Activated naive CD8-positive, alpha-beta T cell (primary cell): Measurements from ENCODE around the gene PDRG1.

Source experiments
- H3K27ac Mint-ChIP-seq: one replicate; pipeline ENCODE4 v1.8.0; 2021; ENCODE audit warnings: mixed read lengths
- H3K27me3 Mint-ChIP-seq: one replicate; pipeline ENCODE4 v1.8.0; 2021; ENCODE audit warnings: mixed read lengths
- H3K36me3 Mint-ChIP-seq: one replicate; pipeline ENCODE4 v1.8.0; 2021; ENCODE audit warnings: mixed read lengths
- H3K4me1 Mint-ChIP-seq: one replicate; pipeline ENCODE4 v1.8.0; 2021; ENCODE audit warnings: low read depth, mixed read lengths
- H3K4me3 Mint-ChIP-seq: one replicate; pipeline ENCODE4 v1.8.0; 2021; ENCODE audit warnings: mild to moderate bottlenecking, mixed read lengths
- H3K9me3 Mint-ChIP-seq: one replicate; pipeline ENCODE4 v1.8.0; 2021; ENCODE audit warnings: low read depth, mixed read lengths

Gene PDRG1

DNA sequence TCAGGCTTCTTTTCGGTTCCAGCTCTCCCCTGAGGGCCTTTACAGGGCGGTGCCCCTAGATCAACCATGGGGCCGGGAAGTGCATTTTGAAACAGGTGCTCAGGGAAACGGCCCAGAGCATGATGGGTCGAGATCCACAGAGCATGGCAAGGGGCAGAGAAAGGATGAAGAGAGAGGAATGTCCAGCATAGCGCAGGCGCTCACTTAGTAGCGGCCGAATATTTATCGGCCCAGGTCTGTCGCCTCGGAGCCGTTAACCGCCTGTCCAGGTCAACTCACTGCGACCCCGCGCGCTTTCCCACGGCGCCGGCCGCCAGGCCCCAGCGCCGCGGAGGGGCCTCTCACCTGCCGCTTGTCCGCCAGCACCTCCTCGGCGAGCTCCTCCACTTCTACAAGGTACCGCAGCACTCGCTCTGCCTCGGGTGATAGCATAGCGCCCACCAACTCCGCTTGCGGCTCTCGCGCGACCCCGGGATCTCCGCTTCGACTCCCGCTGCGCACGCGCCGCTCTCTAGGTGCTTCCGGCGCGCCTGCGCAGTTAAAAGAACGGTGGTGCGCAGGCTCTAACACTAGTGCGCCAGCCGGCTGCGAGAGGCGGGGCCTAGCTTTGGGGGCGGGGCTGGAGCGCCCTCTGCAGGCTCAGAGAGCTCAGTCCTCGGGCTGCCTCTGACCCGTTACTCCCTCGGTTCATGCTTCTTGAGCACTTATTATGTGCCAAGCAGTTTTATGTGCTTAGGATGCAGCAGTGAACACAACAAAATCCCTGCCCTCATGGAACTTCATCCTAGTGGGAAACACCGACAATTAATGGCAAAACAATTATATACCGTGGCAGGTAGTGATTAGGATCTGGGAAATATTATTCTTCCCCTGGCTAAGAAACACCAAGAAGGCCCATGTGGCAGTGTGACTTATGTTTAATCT, at the start of gene PDRG1:
Gene PDRG1 (minus strand): TSS at position 517 of the 924 bp plus-strand sequence. CDS start 85 bp downstream, at position 432.
- Mint-ChIP-seq H3K9me3 (no peaks in the 10 kb centered on the region), H3K4me3 (peak within 1 kb of the TSS; percentile 98), H3K4me1 (peaks cover 31% of the 10 kb centered on the region), H3K27ac (peak within 1 kb of the TSS; percentile 95), H3K27me3 (peaks cover 3% of the 10 kb centered on the region), H3K36me3 (peaks cover 17% of the 10 kb centered on the region)

- Mint-ChIP-seq H3K27me3 (peaks cover 16% of the 10 kb centered on the region), H3K4me1 (no peaks in the 10 kb centered on the region), H3K27ac (no peak overlapping the region), H3K36me3 (no peaks in the 10 kb centered on the region), H3K9me3 (no peaks in the 10 kb centered on the region), H3K4me3 (no peak overlapping the region)
Observed at GRCh38 chr20:31998246-31998645, 46.4 kb upstream of the PDRG1 start.

- peaks cover 19% of the 10 kb centered on the region for H3K27me3 Mint-ChIP-seq
- no peak overlapping the region for H3K4me3 Mint-ChIP-seq
- H3K36me3 Mint-ChIP-seq = no peaks in the 10 kb centered on the region
- no peak overlapping the region for H3K27ac Mint-ChIP-seq
- no peaks in the 10 kb centered on the region for H3K9me3 Mint-ChIP-seq
- H3K4me1 Mint-ChIP-seq = no peaks in the 10 kb centered on the region
Observed at GRCh38 chr20:31996996-31997395, 45.1 kb upstream of the PDRG1 start.

DNA sequence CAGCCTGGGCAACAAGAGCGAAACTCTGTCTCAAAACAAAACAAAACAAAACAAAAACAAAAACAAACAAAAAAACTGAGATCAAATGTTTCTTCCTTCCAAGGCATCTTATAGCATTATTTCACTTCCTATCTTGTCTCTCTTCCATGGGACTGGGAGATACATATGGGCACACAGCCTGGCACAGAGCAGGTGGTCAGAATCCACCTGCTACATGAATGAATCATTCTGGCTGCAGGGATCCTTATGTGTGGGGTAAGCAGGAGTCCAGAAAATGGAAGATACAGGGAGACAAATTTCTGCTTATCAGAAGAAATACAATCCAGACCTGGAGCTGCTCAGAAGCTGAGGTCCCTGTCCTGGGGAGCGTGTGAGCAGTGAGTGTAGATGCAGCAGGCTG, 40.2 kb upstream of the PDRG1 start:
- H3K27me3 Mint-ChIP-seq = peaks cover 19% of the 10 kb centered on the region
- no peak overlapping the region for H3K4me3 Mint-ChIP-seq
- no peaks in the 10 kb centered on the region for H3K4me1 Mint-ChIP-seq
- H3K36me3 Mint-ChIP-seq = no peaks in the 10 kb centered on the region
- H3K9me3 Mint-ChIP-seq = no peaks in the 10 kb centered on the region
- H3K27ac Mint-ChIP-seq = no peak overlapping the region

- Mint-ChIP-seq H3K4me1 (no peaks in the 10 kb centered on the region), H3K9me3 (no peaks in the 10 kb centered on the region), H3K27me3 (peaks cover 14% of the 10 kb centered on the region), H3K27ac (no peak overlapping the region), H3K36me3 (no peaks in the 10 kb centered on the region), H3K4me3 (no peak overlapping the region)
Observed at GRCh38 chr20:31991339-31991705, 39.5 kb upstream of the PDRG1 start.

- H3K27ac Mint-ChIP-seq = no peak overlapping the region
- H3K9me3 Mint-ChIP-seq = no peaks in the 10 kb centered on the region
- peaks cover 12% of the 10 kb centered on the region for H3K27me3 Mint-ChIP-seq
- no peaks in the 10 kb centered on the region for H3K4me1 Mint-ChIP-seq
- H3K36me3 Mint-ChIP-seq = no peaks in the 10 kb centered on the region
- no peak overlapping the region for H3K4me3 Mint-ChIP-seq
Observed at GRCh38 chr20:31990641-31991338, 38.9 kb upstream of the PDRG1 start.

DNA sequence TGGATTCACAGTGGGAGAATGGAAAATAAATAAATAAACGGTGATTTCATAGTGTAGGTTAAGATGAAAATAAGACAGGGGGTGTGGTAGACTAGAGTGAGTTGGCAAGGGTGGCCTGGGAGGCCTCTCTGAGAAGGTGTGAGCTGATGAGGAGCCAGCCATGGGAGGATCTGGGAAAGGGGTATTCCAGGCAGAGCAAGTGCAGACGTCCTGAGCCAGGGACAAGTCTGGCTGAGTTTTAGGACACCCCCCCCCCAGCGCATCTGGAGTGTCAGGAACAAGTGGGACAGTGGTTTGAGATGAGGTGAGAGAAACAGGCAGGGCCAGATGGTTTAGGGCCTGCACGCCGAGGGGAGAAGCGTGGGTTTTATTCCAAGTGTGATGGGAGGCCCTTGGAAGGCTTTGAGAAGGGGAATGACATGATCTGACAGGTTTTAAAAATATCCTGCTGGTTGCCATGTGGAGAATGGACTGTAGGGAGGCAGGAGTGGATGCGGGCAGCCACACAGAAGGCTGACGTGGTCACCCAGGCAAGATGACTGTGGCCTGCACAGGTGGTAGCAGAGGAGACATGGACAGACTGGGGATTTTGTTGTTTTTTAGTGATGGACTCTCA, 37.3 kb upstream of the PDRG1 start:
- Mint-ChIP-seq H3K4me3 (no peak overlapping the region), H3K36me3 (no peaks in the 10 kb centered on the region), H3K9me3 (no peaks in the 10 kb centered on the region), H3K27me3 (peaks cover 8% of the 10 kb centered on the region), H3K27ac (no peak overlapping the region), H3K4me1 (no peaks in the 10 kb centered on the region)

GRCh38 chr20:31988430-31989015, 36.7 kb upstream of the PDRG1 start:
- Mint-ChIP-seq H3K36me3 (no peaks in the 10 kb centered on the region), H3K4me3 (no peak overlapping the region), H3K9me3 (no peaks in the 10 kb centered on the region), H3K4me1 (no peaks in the 10 kb centered on the region), H3K27me3 (peaks cover 3% of the 10 kb centered on the region), H3K27ac (no peak overlapping the region)

DNA sequence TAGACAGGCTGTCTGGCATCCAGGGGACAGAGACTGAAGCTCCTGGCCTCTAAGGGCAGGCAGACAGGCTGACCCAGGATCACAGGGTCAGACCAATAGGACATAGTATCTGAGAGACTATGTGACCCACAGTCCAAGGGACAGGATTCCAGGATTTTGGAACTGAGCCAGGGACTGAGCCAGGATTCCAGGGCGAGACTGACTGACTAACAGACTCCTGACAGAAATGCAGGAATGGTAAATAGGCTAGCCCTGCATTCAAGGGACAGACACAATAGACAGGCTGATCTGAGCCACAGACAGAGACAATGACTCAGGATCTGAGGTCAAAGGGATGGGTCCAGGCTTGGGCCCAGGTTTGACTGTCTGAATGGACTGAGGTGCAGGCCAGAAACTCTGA, 35.9 kb upstream of the PDRG1 start:
- Mint-ChIP-seq H3K4me3 (no peak overlapping the region), H3K27ac (no peak overlapping the region), H3K4me1 (no peaks in the 10 kb centered on the region), H3K27me3 (peaks cover 6% of the 10 kb centered on the region), H3K9me3 (no peaks in the 10 kb centered on the region), H3K36me3 (no peaks in the 10 kb centered on the region)

GRCh38 chr20:31984981-31985471, 33.2 kb upstream of the PDRG1 start:
- Mint-ChIP-seq H3K27ac (no peak overlapping the region), H3K27me3 (peaks cover 6% of the 10 kb centered on the region), H3K4me1 (no peaks in the 10 kb centered on the region), H3K9me3 (no peaks in the 10 kb centered on the region), H3K4me3 (no peak overlapping the region), H3K36me3 (no peaks in the 10 kb centered on the region)

GRCh38 chr20:31981784-31982183, 29.9 kb upstream of the PDRG1 start:
- Mint-ChIP-seq H3K4me1 (no peaks in the 10 kb centered on the region), H3K36me3 (no peaks in the 10 kb centered on the region), H3K27me3 (peaks cover 13% of the 10 kb centered on the region), H3K4me3 (no peak overlapping the region), H3K27ac (no peak overlapping the region), H3K9me3 (no peaks in the 10 kb centered on the region)

- Mint-ChIP-seq H3K9me3 (no peaks in the 10 kb centered on the region), H3K4me1 (no peaks in the 10 kb centered on the region), H3K36me3 (no peaks in the 10 kb centered on the region), H3K27me3 (peaks cover 18% of the 10 kb centered on the region), H3K27ac (no peak overlapping the region), H3K4me3 (no peak overlapping the region)
Observed at GRCh38 chr20:31979713-31980426, 28.0 kb upstream of the PDRG1 start.

DNA sequence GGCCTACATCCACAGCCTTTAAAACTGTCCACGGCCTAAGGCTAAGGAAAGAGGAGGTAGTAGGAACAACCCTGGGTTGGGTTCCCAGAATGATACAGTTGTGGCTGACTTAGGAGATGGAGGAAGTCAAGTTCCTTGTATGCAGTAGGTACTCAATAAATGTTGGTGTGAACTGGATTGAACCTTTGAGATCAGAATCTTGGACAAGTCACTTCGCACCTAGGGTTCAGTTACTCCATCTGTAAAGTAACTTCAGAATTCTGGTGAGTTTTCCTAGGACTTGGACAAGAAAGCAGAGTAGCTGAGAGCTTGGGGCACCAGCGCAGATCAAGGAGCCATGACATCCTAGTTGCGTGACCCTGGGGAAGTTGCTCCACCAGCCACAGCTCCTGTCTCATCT, 25.2 kb upstream of the PDRG1 start:
- peaks cover 21% of the 10 kb centered on the region for H3K27me3 Mint-ChIP-seq
- H3K9me3 Mint-ChIP-seq = no peaks in the 10 kb centered on the region
- H3K4me3 Mint-ChIP-seq = no peak overlapping the region
- no peak overlapping the region for H3K27ac Mint-ChIP-seq
- no peaks in the 10 kb centered on the region for H3K4me1 Mint-ChIP-seq
- H3K36me3 Mint-ChIP-seq = no peaks in the 10 kb centered on the region

DNA sequence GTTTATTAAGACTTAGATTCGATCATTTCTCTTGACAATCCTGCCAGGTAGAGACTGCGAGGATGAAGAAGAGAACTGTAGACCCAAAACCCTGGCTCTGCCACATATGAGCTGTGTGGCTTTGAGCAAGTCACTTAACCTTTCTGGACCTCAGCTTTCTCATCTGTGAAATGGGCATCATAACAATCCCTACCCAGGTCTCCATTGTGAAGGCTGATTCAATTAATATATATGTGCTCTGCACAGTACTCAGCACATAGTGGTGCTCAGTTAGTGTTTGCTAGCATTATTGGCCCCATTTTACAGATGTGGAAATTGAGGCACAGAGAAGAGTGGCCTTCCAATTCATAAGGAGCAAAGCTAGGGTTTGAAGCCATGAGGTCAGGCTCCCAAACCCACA, 24.0 kb upstream of the PDRG1 start:
- no peak overlapping the region for H3K27ac Mint-ChIP-seq
- H3K4me1 Mint-ChIP-seq = no peaks in the 10 kb centered on the region
- H3K36me3 Mint-ChIP-seq = no peaks in the 10 kb centered on the region
- H3K27me3 Mint-ChIP-seq = peaks cover 20% of the 10 kb centered on the region
- no peak overlapping the region for H3K4me3 Mint-ChIP-seq
- H3K9me3 Mint-ChIP-seq = no peaks in the 10 kb centered on the region
